HEK293 (cell line): ENCODE results near the gene DEF6.

ENCODE experiments used
- CTCF ChIA-PET: fragments of 350-600 bp; formaldehyde crosslinking; extraction: SDS; loops from one replicate; lab custom pipeline; 2021; ENCODE audit warnings: antibody characterized with exemption; lab: Yijun Ruan, JAX
- POLR2A ChIA-PET: fragments of 300-600 bp; formaldehyde crosslinking; extraction: SDS; loops from one replicate; lab custom pipeline; 2020; ENCODE audit warnings: antibody characterized with exemption, inconsistent platforms; lab: Yijun Ruan, JAX
- H3K27ac ChIP-seq: fragments of 200-500 bp; sonication (Bioruptor generic); 2 replicates; pipeline ENCODE4 v1.5.1; 2014; ENCODE audit warnings: low read depth, low read length, control low read depth, inconsistent platforms; ENCODE audit errors: extremely low read depth
- H3K36me3 ChIP-seq, 2 experiments: fragments of 200-500 bp in 1 of 2; sonication (Bioruptor generic) in 1 of 2; 1 replicate in 1 of 2; 2 replicates in 1 of 2; pipeline ENCODE4 v1.5.1; 2014 to 2017; ENCODE audit warnings: inconsistent platforms in 2 of 2, low read length in 2 of 2; ENCODE audit not compliant: control insufficient read depth in 2 of 2, insufficient read depth in 1 of 2
- H3K4me1 ChIP-seq: fragments of 200-500 bp; sonication (Bioruptor generic); 2 replicates; pipeline ENCODE4 v1.5.1; 2014; ENCODE audit warnings: mild to moderate bottlenecking, low read length, inconsistent platforms; ENCODE audit not compliant: control insufficient read depth, insufficient read depth
- H3K4me3 ChIP-seq: 2 replicates; pipeline ENCODE4 v1.5.1; 2011; ENCODE audit warnings: low read depth, mild to moderate bottlenecking, control low read depth, low read length, moderate library complexity
- H3K9me3 ChIP-seq: fragments of 200-500 bp; sonication (Bioruptor generic); 2 replicates; pipeline ENCODE4 v1.5.1; 2014; ENCODE audit warnings: low read depth, low read length, inconsistent platforms; ENCODE audit not compliant: control insufficient read depth, insufficient read depth
- AEBP2 ChIP-seq: fragments of 450-650 bp; formaldehyde crosslinking; IDR thresholded peaks from 2 replicates; pipeline ENCODE4 v1.5.1; 2016; ENCODE audit warnings: missing biosample characterization, missing genetic modification characterization, borderline replicate concordance
- GLIS1 ChIP-seq: fragments of 450-650 bp; formaldehyde crosslinking; IDR thresholded peaks from 2 replicates; pipeline ENCODE4 v1.5.1; 2016; ENCODE audit warnings: missing biosample characterization, missing genetic modification characterization
- KLF7 ChIP-seq: fragments of 450-650 bp; formaldehyde crosslinking; IDR thresholded peaks from 2 replicates; pipeline ENCODE4 v1.5.1; 2016; ENCODE audit warnings: missing biosample characterization, missing genetic modification characterization, borderline replicate concordance
- MYNN ChIP-seq: fragments of 450-650 bp; formaldehyde crosslinking; IDR thresholded peaks from 2 replicates; pipeline ENCODE4 v1.5.1; 2016; ENCODE audit warnings: missing biosample characterization, missing genetic modification characterization, borderline replicate concordance
- PRDM10 ChIP-seq: fragments of 450-650 bp; formaldehyde crosslinking; IDR thresholded peaks from 2 replicates; pipeline ENCODE4 v1.5.1; 2016; ENCODE audit warnings: missing biosample characterization, missing genetic modification characterization
- ZBTB1 ChIP-seq: fragments of 450-650 bp; formaldehyde crosslinking; IDR thresholded peaks from 2 replicates; pipeline ENCODE4 v1.5.1; 2016; ENCODE audit warnings: missing biosample characterization, missing genetic modification characterization
- ZBTB20 ChIP-seq: fragments of 450-650 bp; formaldehyde crosslinking; IDR thresholded peaks from 2 replicates; pipeline ENCODE4 v1.5.1; 2016; ENCODE audit warnings: missing biosample characterization, missing genetic modification characterization
- ZFP69B ChIP-seq: fragments of 450-650 bp; formaldehyde crosslinking; IDR thresholded peaks from 2 replicates; pipeline ENCODE4 v1.5.1; 2016; ENCODE audit warnings: missing biosample characterization, missing genetic modification characterization
- ZNF121 ChIP-seq: fragments of 450-650 bp; formaldehyde crosslinking; IDR thresholded peaks from 2 replicates; pipeline ENCODE4 v1.5.1; 2016; ENCODE audit warnings: missing biosample characterization, missing genetic modification characterization
- ZNF148 ChIP-seq: fragments of 450-650 bp; formaldehyde crosslinking; IDR thresholded peaks from 2 replicates; pipeline ENCODE4 v1.5.0; 2017; ENCODE audit warnings: missing biosample characterization, missing genetic modification characterization, borderline replicate concordance
- ZNF174 ChIP-seq: fragments of 450-650 bp; formaldehyde crosslinking; IDR thresholded peaks from 2 replicates; pipeline ENCODE4 v1.5.0; 2017; ENCODE audit warnings: missing biosample characterization, mild to moderate bottlenecking, missing genetic modification characterization
- ZNF18 ChIP-seq: fragments of 450-650 bp; formaldehyde crosslinking; IDR thresholded peaks from 2 replicates; pipeline ENCODE4 v1.5.1; 2016; ENCODE audit warnings: missing biosample characterization, missing genetic modification characterization
- ZNF202 ChIP-seq: fragments of 450-650 bp; formaldehyde crosslinking; IDR thresholded peaks from 2 replicates; pipeline ENCODE4 v1.5.1; 2016; ENCODE audit warnings: missing biosample characterization, missing genetic modification characterization, borderline replicate concordance
- ZNF221 ChIP-seq: fragments of 450-650 bp; formaldehyde crosslinking; IDR thresholded peaks from 2 replicates; pipeline ENCODE4 v1.5.1; 2017; ENCODE audit warnings: missing biosample characterization, missing genetic modification characterization, borderline replicate concordance
- ZNF223 ChIP-seq: fragments of 450-650 bp; formaldehyde crosslinking; IDR thresholded peaks from 2 replicates; pipeline ENCODE4 v1.5.1; 2016; ENCODE audit warnings: missing biosample characterization, missing genetic modification characterization
- ZNF24 ChIP-seq: fragments of 450-650 bp; formaldehyde crosslinking; IDR thresholded peaks from 2 replicates; pipeline ENCODE4 v1.5.1; 2016; ENCODE audit warnings: missing biosample characterization, missing genetic modification characterization
- ZNF280C ChIP-seq: fragments of 450-650 bp; formaldehyde crosslinking; IDR thresholded peaks from 2 replicates; pipeline ENCODE4 v1.5.1; 2016; ENCODE audit warnings: missing biosample characterization, missing genetic modification characterization
- ZNF366 ChIP-seq: fragments of 450-650 bp; formaldehyde crosslinking; conservative IDR thresholded peaks from 2 replicates; pipeline ENCODE4 v1.5.1; 2016; ENCODE audit warnings: missing biosample characterization, missing genetic modification characterization
- ZNF530 ChIP-seq: fragments of 450-650 bp; formaldehyde crosslinking; IDR thresholded peaks from 2 replicates; pipeline ENCODE4 v1.5.1; 2016; ENCODE audit warnings: low read depth, missing biosample characterization, missing genetic modification characterization
- ZNF555 ChIP-seq: fragments of 450-650 bp; formaldehyde crosslinking; conservative IDR thresholded peaks from 2 replicates; pipeline ENCODE4 v1.5.1; 2017; ENCODE audit warnings: missing biosample characterization, mild to moderate bottlenecking, missing genetic modification characterization, inconsistent platforms
- ZNF692 ChIP-seq: fragments of 450-650 bp; formaldehyde crosslinking; IDR thresholded peaks from 2 replicates; pipeline ENCODE4 v1.5.1; 2016; ENCODE audit warnings: missing biosample characterization, missing genetic modification characterization
- ZNF776 ChIP-seq: fragments of 450-650 bp; formaldehyde crosslinking; IDR thresholded peaks from 2 replicates; pipeline ENCODE4 v1.5.0; 2017; ENCODE audit warnings: missing biosample characterization, missing genetic modification characterization, borderline replicate concordance
- ZSCAN30 ChIP-seq: fragments of 450-650 bp; IDR thresholded peaks from 2 replicates; pipeline ENCODE4 v1.5.1; 2018; ENCODE audit warnings: missing biosample characterization, mild to moderate bottlenecking, missing genetic modification characterization, moderate library complexity

Gene DEF6

GRCh38 chr6:35359744-35360348 is 62.2 kb downstream of the DEF6 start:
- Histone ChIP-seq H3K36me3 (peaks cover 0 to 19% of the 10 kb centered on the region in 2 experiments; a peak in 2 of 3 replicates), H3K4me3 (no peak overlapping the region), H3K4me1 (peaks cover 18% of the 10 kb centered on the region), H3K27ac (peak overlapping the region; percentile 12), H3K9me3 (no peaks in the 10 kb centered on the region)
- TF ChIP-seq ZNF121 (no peak), PRDM10 (no peak), ZSCAN30 (tag by site-specific recombination) (no peak), ZNF221 (tag by site-specific recombination) (no peak), ZNF280C (no peak), ZBTB1 (tag by site-specific recombination) (no peak), ZNF366 (tag by site-specific recombination) (no peak), ZNF530 (tag by site-specific recombination) (no peak), ZNF202 (tag by site-specific recombination) (no peak), ZNF18 (tag by site-specific recombination) (no peak), GLIS1 (peak; percentile 32), ZNF223 (tag by site-specific recombination) (no peak), ZNF148 (tag by site-specific recombination) (no peak), ZNF174 (tag by site-specific recombination) (no peak), ZNF776 (tag by site-specific recombination) (no peak), KLF7 (tag by site-specific recombination) (no peak), ZBTB20 (tag by site-specific recombination) (no peak), AEBP2 (tag by site-specific recombination) (no peak), ZNF24 (no peak), MYNN (tag by site-specific recombination) (0 out of 2 replicates have a peak, but pooled peaks have one; percentile 35), ZNF692 (peak; percentile 96), ZNF555 (no peak), ZFP69B (tag by site-specific recombination) (peak; percentile 92)
- ChIA-PET POLR2A (interaction anchor here (0.9 to 1.3 kb wide), 3 partner anchors 16 to 101 kb away, joined by 3 read pairs; partner anchors contain the start of gene ZNF76), CTCF (interaction anchor here (1.0 to 1.6 kb wide), 3 partner anchors 12 to 32 kb away, joined by 3 to 5 read pairs (median 4); partner anchors contain the start of gene PPARD)
